H1 (cell line): ENCODE results near the gene FGF6. TPM values are rescaled to one million over a fixed set of nuclear protein-coding genes. Genes with fewer than 3 reads are reported as not detected.

Experiments
- CEBPB ChIP-seq: IDR thresholded peaks from 2 replicates; pipeline ENCODE4 v1.6.1; 2012; ENCODE audit warnings: low read depth, low read length
- CHD1 ChIP-seq: IDR thresholded peaks from 2 replicates; pipeline ENCODE4 v1.6.1; 2012; ENCODE audit warnings: low read depth, low read length, improper control_type of control experiment
- polyA plus RNA-seq, 7 experiments: library from polyadenylated mRNA; depleted of rRNA in 3 of 7; stranded (reverse) in 5 of 7; unstranded in 2 of 7; fragments of >200 nt in 5 of 7; fragments of 200-250 nt in 2 of 7; gene quantifications; 1 replicate in 5 of 7; 2 replicates in 1 of 7; 4 replicates in 1 of 7; pipeline versions ENCODE4 v1.2.1 to v1.2.3, GENCODE V29; 2011 to 2013; ENCODE audit warnings: missing spikeins in 2 of 7, mixed read lengths in 2 of 7
- total RNA-seq: library from RNA; stranded (reverse); fragmentation: NEBNext Ultra II Directional; extraction: Animal tissue kit (Norgen Biotek cat#: 25700); gene quantifications from 2 replicates; pipeline ENCODE4 v1.2.1, GENCODE V29; 2021

Gene FGF6
- total and polyA plus RNA-seq, 2 of the 8 experiments (the other 6 are each of a cell fraction or from before 2014, with no cell fraction given): not detected

GRCh38 chr12:4448371-4448940, 2.8 kb upstream of the FGF6 start (continued):
- TF ChIP-seq CHD1 (no peak), CEBPB (no peak)
